ENCODE measurements around the gene GGT7.

Gene GGT7

GRCh38 chr20:34824806-34825529, 47.7 kb downstream of the GGT7 start (continued):
- TF ChIP-seq PRDM10 (tag by site-specific recombination; IDR thresholded peaks at IDR 0.05) (peak; percentile 83), ZNF843 (tag by site-specific recombination; IDR thresholded peaks at IDR 0.05) (no peak), RBAK (tag by site-specific recombination; IDR thresholded peaks at IDR 0.05) (no peak), ZXDB (tag by site-specific recombination; IDR thresholded peaks at IDR 0.05) (peak; percentile 40; the same call in 1 of the 2 replicates), ZFP41 (tag by site-specific recombination; IDR thresholded peaks at IDR 0.05; ENCODE audit: borderline replicate concordance) (no peak), ZNF530 (tag by site-specific recombination; IDR thresholded peaks at IDR 0.05; ENCODE audit: low read depth) (no peak), ZNF223 (tag by site-specific recombination; IDR thresholded peaks at IDR 0.05) (no peak), ZNF792 (tag by site-specific recombination; IDR thresholded peaks at IDR 0.05) (no peak), ZNF48 (tag by site-specific recombination; IDR thresholded peaks at IDR 0.05) (no peak), ZFP3 (tag by site-specific recombination; IDR thresholded peaks at IDR 0.05; ENCODE audit: low read depth) (no peak), ZBTB8A (tag by site-specific recombination; IDR thresholded peaks at IDR 0.05) (peak; percentile 88), ZNF623 (tag by site-specific recombination; IDR thresholded peaks at IDR 0.05) (no peak), ZNF510 (tag by site-specific recombination; IDR thresholded peaks at IDR 0.05; ENCODE audit: insufficient replicate concordance) (no peak), ZNF423 (tag by site-specific recombination; IDR thresholded peaks at IDR 0.05) (no peak), GFI1B (tag by site-specific recombination; IDR thresholded peaks at IDR 0.05) (no peak)
- TF ChIP-seq, protein P1, sequence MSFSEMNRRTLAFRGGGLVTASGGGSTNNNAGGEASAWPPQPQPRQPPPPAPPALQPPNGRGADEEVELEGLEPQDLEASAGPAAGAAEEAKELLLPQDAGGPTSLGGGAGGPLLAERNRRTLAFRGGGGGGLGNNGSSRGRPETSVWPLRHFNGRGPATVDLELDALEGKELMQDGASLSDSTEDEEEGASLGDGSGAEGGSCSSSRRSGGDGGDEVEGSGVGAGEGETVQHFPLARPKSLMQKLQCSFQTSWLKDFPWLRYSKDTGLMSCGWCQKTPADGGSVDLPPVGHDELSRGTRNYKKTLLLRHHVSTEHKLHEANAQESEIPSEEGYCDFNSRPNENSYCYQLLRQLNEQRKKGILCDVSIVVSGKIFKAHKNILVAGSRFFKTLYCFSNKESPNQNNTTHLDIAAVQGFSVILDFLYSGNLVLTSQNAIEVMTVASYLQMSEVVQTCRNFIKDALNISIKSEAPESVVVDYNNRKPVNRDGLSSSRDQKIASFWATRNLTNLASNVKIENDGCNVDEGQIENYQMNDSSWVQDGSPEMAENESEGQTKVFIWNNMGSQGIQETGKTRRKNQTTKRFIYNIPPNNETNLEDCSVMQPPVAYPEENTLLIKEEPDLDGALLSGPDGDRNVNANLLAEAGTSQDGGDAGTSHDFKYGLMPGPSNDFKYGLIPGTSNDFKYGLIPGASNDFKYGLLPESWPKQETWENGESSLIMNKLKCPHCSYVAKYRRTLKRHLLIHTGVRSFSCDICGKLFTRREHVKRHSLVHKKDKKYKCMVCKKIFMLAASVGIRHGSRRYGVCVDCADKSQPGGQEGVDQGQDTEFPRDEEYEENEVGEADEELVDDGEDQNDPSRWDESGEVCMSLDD (tag by site-specific recombination; IDR thresholded peaks at IDR 0.05): peak; percentile 74

DNA sequence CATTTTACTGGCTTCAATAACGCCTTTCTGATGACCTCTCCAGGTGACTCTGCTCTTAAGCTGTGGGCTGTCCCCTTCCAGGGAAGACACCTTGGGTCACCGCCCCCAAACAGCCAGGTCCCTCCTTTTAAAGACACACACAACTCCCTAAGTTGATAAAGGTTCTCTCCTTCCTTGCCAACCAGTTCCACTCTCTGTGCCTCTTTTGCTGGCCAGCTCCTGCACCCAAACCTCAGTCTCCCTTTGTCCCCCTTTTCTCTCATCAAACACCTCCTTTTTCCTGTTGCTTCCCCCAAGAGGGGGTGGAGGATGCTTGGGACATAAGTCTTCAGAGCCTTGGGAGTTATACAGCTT, 48.2 kb downstream of the GGT7 start:
- POLR2A ChIA-PET: interaction anchor here (0.6 to 1.1 kb wide), 6 partner anchors 12 to 265 kb away, joined by 3 to 5 read pairs (median 4); partner anchors contain the start of genes ACSS2 and PIGU
- peak overlapping the region; percentile 98 for H3K27ac ChIP-seq (ENCODE audit: extremely low read depth, low read depth, low read length)
- peak; percentile 40 for TF ChIP-seq SCRT2 (tag by site-specific recombination; IDR thresholded peaks at IDR 0.05)
- peak; percentile 74 for TF ChIP-seq SP3 (tag by site-specific recombination; IDR thresholded peaks at IDR 0.05)
- peak; percentile 49; the same call in 1 of the 2 replicates for TF ChIP-seq ZNF366 (tag by site-specific recombination; conservative IDR thresholded peaks at IDR 0.05)
- TF ChIP-seq PRDM1 (tag by site-specific recombination; IDR thresholded peaks at IDR 0.05): no peak
- TF ChIP-seq ZSCAN30 (tag by site-specific recombination; IDR thresholded peaks at IDR 0.05): no peak
- TF ChIP-seq, protein P2, sequence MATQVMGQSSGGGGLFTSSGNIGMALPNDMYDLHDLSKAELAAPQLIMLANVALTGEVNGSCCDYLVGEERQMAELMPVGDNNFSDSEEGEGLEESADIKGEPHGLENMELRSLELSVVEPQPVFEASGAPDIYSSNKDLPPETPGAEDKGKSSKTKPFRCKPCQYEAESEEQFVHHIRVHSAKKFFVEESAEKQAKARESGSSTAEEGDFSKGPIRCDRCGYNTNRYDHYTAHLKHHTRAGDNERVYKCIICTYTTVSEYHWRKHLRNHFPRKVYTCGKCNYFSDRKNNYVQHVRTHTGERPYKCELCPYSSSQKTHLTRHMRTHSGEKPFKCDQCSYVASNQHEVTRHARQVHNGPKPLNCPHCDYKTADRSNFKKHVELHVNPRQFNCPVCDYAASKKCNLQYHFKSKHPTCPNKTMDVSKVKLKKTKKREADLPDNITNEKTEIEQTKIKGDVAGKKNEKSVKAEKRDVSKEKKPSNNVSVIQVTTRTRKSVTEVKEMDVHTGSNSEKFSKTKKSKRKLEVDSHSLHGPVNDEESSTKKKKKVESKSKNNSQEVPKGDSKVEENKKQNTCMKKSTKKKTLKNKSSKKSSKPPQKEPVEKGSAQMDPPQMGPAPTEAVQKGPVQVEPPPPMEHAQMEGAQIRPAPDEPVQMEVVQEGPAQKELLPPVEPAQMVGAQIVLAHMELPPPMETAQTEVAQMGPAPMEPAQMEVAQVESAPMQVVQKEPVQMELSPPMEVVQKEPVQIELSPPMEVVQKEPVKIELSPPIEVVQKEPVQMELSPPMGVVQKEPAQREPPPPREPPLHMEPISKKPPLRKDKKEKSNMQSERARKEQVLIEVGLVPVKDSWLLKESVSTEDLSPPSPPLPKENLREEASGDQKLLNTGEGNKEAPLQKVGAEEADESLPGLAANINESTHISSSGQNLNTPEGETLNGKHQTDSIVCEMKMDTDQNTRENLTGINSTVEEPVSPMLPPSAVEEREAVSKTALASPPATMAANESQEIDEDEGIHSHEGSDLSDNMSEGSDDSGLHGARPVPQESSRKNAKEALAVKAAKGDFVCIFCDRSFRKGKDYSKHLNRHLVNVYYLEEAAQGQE (tag by site-specific recombination; IDR thresholded peaks at IDR 0.05): peak; percentile 86
- TF ChIP-seq ZBTB17 (tag by site-specific recombination; IDR thresholded peaks at IDR 0.05): 0 out of 2 replicates have a peak, but pooled peaks have one; percentile 60
- peak; percentile 63 for TF ChIP-seq SP2 (tag by site-specific recombination; IDR thresholded peaks at IDR 0.05)
- H3K4me3 ChIP-seq (ENCODE audit: low read depth, low read length): peak overlapping the region; percentile 96
- H3K36me3 ChIP-seq (ENCODE audit: control insufficient read depth in 2 of 2, insufficient read depth in 1 of 2, low read length in 2 of 2): no peaks in the 10 kb centered on the region
- H3K4me1 ChIP-seq (ENCODE audit: control insufficient read depth, insufficient read depth, low read length): no peaks in the 10 kb centered on the region; the same call in 1 of the 2 replicates
- CTCF ChIA-PET: interaction anchor here (1.0 kb wide), 1 partner anchor 55 kb away, joined by 3 read pairs; no protein-coding TSS in a partner anchor
- no peaks in the 10 kb centered on the region for H3K9me3 ChIP-seq (ENCODE audit: control insufficient read depth, insufficient read depth, low read depth, low read length)

Data from HEK293 (cell line).